OCI-LY1 (cell line): ENCODE data around the gene HERC6.
A peak's percentile ranks its signal among the peaks of the same experiment; 100 is the strongest.

Source experiments
- H2AFZ ChIP-seq: fragments of 200-600 bp; sonication (generic), shearing (Covaris generic); 2 replicates; pipeline ENCODE4 v1.6.0; 2014; ENCODE audit warnings: antibody characterized with exemption, mild to moderate bottlenecking, low read length
- H3F3A ChIP-seq: fragments of 200-600 bp; sonication (generic), shearing (Covaris generic); 2 replicates; pipeline ENCODE4 v1.6.0; 2014; ENCODE audit warnings: mild to moderate bottlenecking, antibody characterized with exemption, low read length, moderate library complexity; ENCODE audit not compliant: insufficient read depth
- H3K27ac ChIP-seq: fragments of 200-600 bp; sonication (generic); 2 replicates; pipeline ENCODE4 v1.5.1; 2014; ENCODE audit warnings: low read length, mixed run types, mild to moderate bottlenecking, low read depth; ENCODE audit not compliant: poor library complexity, severe bottlenecking
- H3K27me3 ChIP-seq: fragments of 200-600 bp; sonication (generic); 2 replicates; pipeline ENCODE4 v1.6.0; 2014; ENCODE audit warnings: antibody characterized with exemption, mild to moderate bottlenecking, low read length, moderate library complexity; ENCODE audit not compliant: insufficient read depth
- H3K36me3 ChIP-seq: fragments of 200-600 bp; sonication (generic); 2 replicates; pipeline ENCODE4 v1.6.1; 2014; ENCODE audit warnings: mild to moderate bottlenecking, antibody characterized with exemption, low read length, moderate library complexity, mixed read lengths; ENCODE audit not compliant: insufficient read depth
- H3K4me1 ChIP-seq: fragments of 200-600 bp; sonication (generic); 2 replicates; pipeline ENCODE4 v1.5.1; 2014; ENCODE audit warnings: mild to moderate bottlenecking, low read length, moderate library complexity; ENCODE audit not compliant: insufficient read depth, severe bottlenecking
- H3K4me2 ChIP-seq: fragments of 200-600 bp; sonication (generic), shearing (Covaris generic); 2 replicates; pipeline ENCODE4 v1.6.1; 2014; ENCODE audit warnings: low read length
- H3K4me3 ChIP-seq: fragments of 200-600 bp; sonication (generic); 2 replicates; pipeline ENCODE4 v1.5.1; 2014; ENCODE audit warnings: low read length, low read depth, mild to moderate bottlenecking, mixed read lengths; ENCODE audit not compliant: poor library complexity, severe bottlenecking
- H3K79me2 ChIP-seq: fragments of 200-600 bp; shearing (Covaris generic); 2 replicates; pipeline ENCODE4 v1.6.1; 2016; ENCODE audit warnings: mixed run types, low read length, mixed read lengths; ENCODE audit not compliant: insufficient read depth
- H3K9ac ChIP-seq: fragments of 200-600 bp; sonication (generic), shearing (Covaris generic); 2 replicates; pipeline ENCODE4 v1.6.1; 2014; ENCODE audit warnings: mild to moderate bottlenecking, low read length, mixed read lengths
- H3K9me2 ChIP-seq: fragments of 200-600 bp; sonication (generic), shearing (Covaris generic); 2 replicates; pipeline ENCODE4 v1.6.1; 2014; ENCODE audit warnings: low read depth, mild to moderate bottlenecking, low read length, mixed read lengths
- H3K9me3 ChIP-seq: fragments of 200-600 bp; shearing (Covaris generic); 2 replicates; pipeline ENCODE4 v1.6.1; 2014; ENCODE audit warnings: low read length, mixed read lengths
- H4K20me1 ChIP-seq: fragments of 200-600 bp; sonication (generic), shearing (Covaris generic); 2 replicates; pipeline ENCODE4 v1.6.0; 2016; ENCODE audit warnings: mild to moderate bottlenecking, low read length; ENCODE audit not compliant: insufficient read depth
- CTCF ChIP-seq: fragments of 200-600 bp; sonication (generic), shearing (Covaris generic); IDR thresholded peaks from 2 replicates; pipeline ENCODE4 v1.5.1; 2017; ENCODE audit warnings: mild to moderate bottlenecking, antibody characterized with exemption, low read length, moderate library complexity, mixed read lengths
- EZH2 ChIP-seq: fragments of 200-600 bp; sonication (generic), shearing (Covaris generic); IDR thresholded peaks from 2 replicates; pipeline ENCODE4 v1.8.0; 2017; ENCODE audit warnings: borderline replicate concordance, mixed run types, mild to moderate bottlenecking, antibody characterized with exemption, low read length, moderate library complexity, mixed read lengths

Gene HERC6

GRCh38 chr4:88378691-88379559 lies at the start of gene HERC6:
Gene HERC6, plus strand, starts transcription at chr4:88378852. Its CDS starts 70 bp downstream, at chr4:88378922.
- Histone ChIP-seq H3F3A (no peaks in the 10 kb centered on the region), H3K27ac (no peak within 1 kb of the TSS), H2AFZ (no peak within 1 kb of the TSS), H3K4me2 (peak within 1 kb of the TSS; percentile 83), H3K36me3 (no peaks in the 10 kb centered on the region), H4K20me1 (no peaks in the 10 kb centered on the region), H3K9me3 (no peaks in the 10 kb centered on the region), H3K27me3 (no peaks in the 10 kb centered on the region), H3K9me2 (no peaks in the 10 kb centered on the region), H3K4me3 (peak within 1 kb of the TSS; percentile 65), H3K9ac (peak within 1 kb of the TSS; percentile 27; the same call in 1 of the 2 replicates), H3K4me1 (no peaks in the 10 kb centered on the region), H3K79me2 (no peaks in the 10 kb centered on the region)
- TF ChIP-seq EZH2: no peak
- TF ChIP-seq CTCF: peak; percentile 49

DNA sequence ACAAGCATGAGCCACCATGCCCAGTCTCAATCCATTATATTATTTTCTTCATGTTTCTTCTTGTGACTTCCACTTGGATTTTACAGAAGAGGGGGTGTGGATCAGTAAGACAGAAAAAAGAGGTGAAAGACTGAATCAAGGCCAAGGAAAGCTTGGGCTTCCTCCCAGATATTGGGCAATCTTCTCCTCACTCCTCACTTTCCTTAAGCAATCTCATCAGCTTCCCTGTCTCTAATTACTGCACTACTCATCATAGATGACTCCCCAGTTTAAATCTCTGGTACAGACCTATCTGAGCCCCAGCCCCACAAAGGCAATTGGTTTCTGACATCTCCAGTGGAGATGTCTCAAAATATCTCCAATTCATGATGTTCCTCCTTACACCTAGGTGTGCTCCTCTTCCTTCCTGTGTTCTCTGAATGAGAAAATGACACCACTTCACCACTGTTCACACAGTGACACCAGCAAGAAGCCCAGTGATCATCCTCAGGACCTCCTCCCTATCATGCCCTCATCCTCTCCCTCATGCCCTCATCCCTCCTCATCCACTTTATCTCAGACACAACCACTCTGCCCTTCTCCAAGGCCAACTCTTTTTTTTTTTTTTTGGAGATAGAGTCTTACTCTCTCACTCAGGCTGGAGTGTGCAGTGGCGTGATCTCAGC lies 44.8 kb upstream of the HERC6 start:
- Histone ChIP-seq H3K4me3 (no peak overlapping the region), H3K79me2 (no peaks in the 10 kb centered on the region), H4K20me1 (no peaks in the 10 kb centered on the region), H3K4me2 (no peak overlapping the region), H3F3A (no peaks in the 10 kb centered on the region), H3K27ac (no peak overlapping the region), H2AFZ (no peak overlapping the region), H3K36me3 (no peaks in the 10 kb centered on the region), H3K4me1 (no peaks in the 10 kb centered on the region), H3K9me2 (no peaks in the 10 kb centered on the region), H3K9ac (no peak overlapping the region), H3K27me3 (no peaks in the 10 kb centered on the region), H3K9me3 (no peaks in the 10 kb centered on the region)
- TF ChIP-seq CTCF (no peak), EZH2 (no peak)

- H2AFZ ChIP-seq: no peak overlapping the region
- no peak overlapping the region for H3K27ac ChIP-seq
- no peaks in the 10 kb centered on the region for H3K27me3 ChIP-seq
These were observed 43.5 kb upstream of the HERC6 start for GRCh38 chr4:88335092-88335665.

More at GRCh38 chr4:88335092-88335665, 43.5 kb upstream of the HERC6 start:
- H3K9me2 ChIP-seq: no peaks in the 10 kb centered on the region
- H3K9ac ChIP-seq: no peak overlapping the region
- no peaks in the 10 kb centered on the region for H3K79me2 ChIP-seq
- H3K4me2 ChIP-seq: no peak overlapping the region
- H3K36me3 ChIP-seq: no peaks in the 10 kb centered on the region
- no peaks in the 10 kb centered on the region for H3K4me1 ChIP-seq
- H3K9me3 ChIP-seq: no peaks in the 10 kb centered on the region
- TF ChIP-seq CTCF: no peak
- no peak for TF ChIP-seq EZH2
- no peak overlapping the region for H3K4me3 ChIP-seq
- no peaks in the 10 kb centered on the region for H4K20me1 ChIP-seq
- H3F3A ChIP-seq: no peaks in the 10 kb centered on the region
